ENCODE measurements around the gene PCDHB4. TPM values are rescaled to one million over a fixed set of nuclear protein-coding genes. Genes with fewer than 3 reads are reported as not detected.

PCDHB4 gene
- total RNA-seq = 0.34 TPM in 1 of 2 replicates, not detected in the other

GRCh38 chr5:141121563-141121962, at the start of gene PCDHB4:
PCDHB4 (plus strand) TSS chr5:141121818; CDS start chr5:141121999, 181 bp downstream.

GRCh38 chr5:141094481-141095262, 26.9 kb upstream of the PCDHB4 start, which contains the start of gene PCDHB2:
PCDHB2 (plus strand) TSS chr5:141094615; CDS start chr5:141094791, 176 bp downstream.

DNA sequence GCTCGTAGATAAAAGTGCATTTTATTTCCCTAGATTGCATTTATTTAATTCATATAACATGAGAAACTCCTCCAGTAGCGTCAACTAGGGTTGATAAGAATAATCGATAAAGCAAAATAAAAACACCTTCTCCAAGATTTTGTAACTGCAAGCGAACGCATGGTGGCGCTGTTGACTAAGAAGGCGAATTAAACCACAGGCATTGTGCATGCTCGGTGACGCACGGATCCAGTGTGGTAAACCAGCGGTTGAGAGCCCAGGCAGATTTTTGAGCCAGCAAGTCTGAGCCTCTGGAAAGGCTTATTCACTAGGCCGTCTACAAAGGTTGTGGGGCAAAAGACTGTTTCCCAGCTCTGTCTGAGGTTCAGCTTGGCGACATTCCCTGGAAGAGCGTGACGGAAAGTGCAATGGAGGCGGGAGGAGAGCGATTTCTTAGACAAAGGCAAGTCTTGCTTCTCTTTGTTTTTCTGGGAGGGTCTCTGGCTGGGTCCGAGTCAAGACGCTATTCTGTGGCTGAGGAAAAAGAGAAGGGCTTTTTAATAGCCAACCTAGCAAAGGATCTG, 21.3 kb upstream of the PCDHB4 start, which contains the start of gene PCDHB3:
PCDHB3 (plus strand) TSS at position 231 of the 563 bp plus-strand sequence; CDS start at position 408, 177 bp downstream.

DNA sequence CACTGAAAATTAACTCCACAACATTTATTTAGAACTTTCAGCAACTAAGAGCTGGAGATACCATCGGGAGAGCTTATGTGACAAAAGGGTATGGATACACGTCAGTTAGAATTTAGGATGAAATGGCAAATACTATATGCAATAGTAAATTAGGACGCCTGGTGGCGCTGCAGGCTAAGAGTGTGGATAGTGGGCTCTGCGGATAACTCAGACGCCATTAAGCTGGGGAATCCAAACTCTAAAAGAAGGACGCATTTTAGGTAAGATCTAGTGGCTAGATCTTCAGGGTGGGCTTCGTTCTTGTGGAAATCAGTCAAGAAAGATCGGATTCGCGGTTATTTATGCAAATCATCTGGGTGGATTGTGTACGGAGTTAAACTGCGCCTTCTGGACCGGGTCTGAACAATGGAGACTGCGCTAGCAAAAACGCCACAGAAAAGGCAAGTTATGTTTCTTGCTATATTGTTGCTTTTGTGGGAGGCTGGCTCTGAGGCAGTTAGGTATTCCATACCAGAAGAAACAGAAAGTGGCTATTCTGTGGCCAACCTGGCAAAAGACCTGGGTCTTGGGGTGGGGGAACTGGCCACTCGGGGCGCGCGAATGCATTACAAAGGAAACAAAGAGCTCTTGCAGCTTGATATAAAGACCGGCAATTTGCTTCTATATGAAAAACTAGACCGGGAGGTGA, 13.6 kb downstream of the PCDHB4 start, which contains the start of gene PCDHB5:
PCDHB5 (plus strand) TSS at position 177 of the 688 bp plus-strand sequence; CDS start at position 406, 229 bp downstream.

DNA sequence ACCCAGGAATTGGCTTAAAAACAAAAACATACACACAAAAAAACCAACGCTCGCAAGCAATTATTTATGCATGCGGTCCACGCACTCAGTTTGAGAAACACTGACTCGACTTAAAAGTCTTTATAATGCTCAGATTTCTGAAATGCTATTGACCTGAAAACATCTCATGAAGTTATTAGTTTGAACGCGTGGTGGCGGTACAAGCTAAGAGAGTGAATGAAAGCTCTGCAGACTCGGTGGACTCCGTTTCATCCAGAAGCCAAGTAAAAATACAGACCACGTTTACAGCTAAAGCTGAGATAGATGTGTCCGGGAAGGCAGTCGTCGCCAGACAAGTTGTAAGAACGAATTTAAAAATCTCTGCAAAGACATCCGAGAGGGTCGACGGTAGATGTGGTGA, 28.2 kb downstream of the PCDHB4 start, which contains the start of gene PCDHB6:
PCDHB6 (plus strand) TSS at position 246 of the 400 bp plus-strand sequence. CDS start 201 bp downstream, outside the sequence.

DNA sequence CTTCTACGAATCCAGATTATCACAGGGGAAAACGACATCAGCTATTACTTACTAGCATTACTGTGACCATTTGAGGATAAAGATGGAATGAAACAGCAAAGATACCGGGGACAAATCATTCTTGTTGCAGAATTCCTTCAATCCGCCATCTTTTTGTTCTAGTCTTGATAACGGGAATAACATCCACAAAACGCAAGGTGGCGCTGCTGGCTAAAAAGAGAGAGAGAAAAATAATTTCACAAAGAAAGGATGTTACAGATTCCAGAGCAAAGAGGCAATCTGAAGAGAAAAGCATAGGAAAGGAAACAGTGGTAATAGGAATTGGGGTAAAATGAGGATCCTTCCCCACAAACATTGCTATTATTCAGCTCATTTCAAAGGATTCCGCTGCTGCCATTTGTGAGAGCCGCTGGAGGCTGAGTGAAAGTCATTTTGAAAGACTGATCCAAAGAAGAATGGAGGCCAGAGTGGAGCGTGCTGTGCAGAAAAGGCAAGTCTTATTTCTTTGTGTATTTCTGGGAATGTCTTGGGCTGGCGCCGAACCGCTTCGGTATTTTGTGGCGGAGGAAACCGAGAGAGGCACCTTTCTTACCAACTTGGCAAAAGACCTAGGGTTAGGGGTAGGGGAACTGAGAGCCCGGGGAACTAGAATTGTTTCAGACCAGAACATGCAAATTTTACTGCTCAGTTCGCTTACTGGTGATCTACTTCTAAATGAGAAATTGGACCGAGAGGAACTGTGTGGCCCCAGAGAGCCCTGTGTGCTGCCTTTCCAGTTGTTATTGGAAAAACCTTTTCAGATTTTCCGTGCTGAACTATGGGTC, 51.0 kb downstream of the PCDHB4 start, which contains the start of gene PCDHB7:
PCDHB7 (plus strand) TSS at position 264 of the 824 bp plus-strand sequence; CDS start at position 456, 192 bp downstream.

Other genes starting within 250 kb of the PCDHB4 start
- not detected in 2 replicates for gene PCDHA12, start 246.5 kb upstream of the PCDHB4 start, total RNA-seq
- gene PCDHA13, start 239.7 kb upstream of the PCDHB4 start, total RNA-seq = not detected in 2 replicates
- gene PCDHAC1, start 195.5 kb upstream of the PCDHB4 start, total RNA-seq = 0.16 and 0.61 TPM in 2 replicates
- 1.1 and 1.3 TPM in 2 replicates for gene PCDHAC2, start 155.3 kb upstream of the PCDHB4 start, total RNA-seq
- gene PCDHB1, start 70.4 kb upstream of the PCDHB4 start, total RNA-seq = not detected in 2 replicates
- 0.08 and 0.62 TPM in 2 replicates for gene PCDHB2, start 27.2 kb upstream of the PCDHB4 start, total RNA-seq
- under 0.01 TPM in 1 of 2 replicates, not detected in the other for gene PCDHB3, start 21.3 kb upstream of the PCDHB4 start, total RNA-seq
- gene PCDHB5, start 13.4 kb downstream of the PCDHB4 start, total RNA-seq = not detected in 2 replicates
- gene PCDHB6, start 28.2 kb downstream of the PCDHB4 start, total RNA-seq = not detected in 2 replicates
- gene PCDHB7, start 50.8 kb downstream of the PCDHB4 start, total RNA-seq = not detected in 2 replicates
- not detected in 2 replicates for gene PCDHB8, start 56.0 kb downstream of the PCDHB4 start, total RNA-seq
- gene PCDHB16, start 60.6 kb downstream of the PCDHB4 start, total RNA-seq = 0.16 TPM in 1 of 2 replicates, not detected in the other
- 0.08 TPM in 1 of 2 replicates, not detected in the other for gene PCDHB9, start 65.3 kb downstream of the PCDHB4 start, total RNA-seq
- gene PCDHB10, start 70.5 kb downstream of the PCDHB4 start, total RNA-seq = under 0.01 and 0.04 TPM in 2 replicates
- not detected in 2 replicates for gene PCDHB11, start 77.8 kb downstream of the PCDHB4 start, total RNA-seq
- not detected in 2 replicates for gene PCDHB12, start 86.9 kb downstream of the PCDHB4 start, total RNA-seq
- gene PCDHB13, start 92.1 kb downstream of the PCDHB4 start, total RNA-seq = not detected in 2 replicates
- gene PCDHB14, start 101.5 kb downstream of the PCDHB4 start, total RNA-seq = 0.04 TPM in 1 of 2 replicates, not detected in the other
- 0.04 and 0.08 TPM in 2 replicates for gene PCDHB15, start 123.6 kb downstream of the PCDHB4 start, total RNA-seq
- gene SLC25A2, start 182.2 kb downstream of the PCDHB4 start, total RNA-seq = not detected in 2 replicates
- gene TAF7, start 199.0 kb downstream of the PCDHB4 start, total RNA-seq = 28.9 and 35.5 TPM in 2 replicates
- gene PCDHGA1, start 208.7 kb downstream of the PCDHB4 start, total RNA-seq = not detected in 2 replicates
- gene PCDHGA2, start 216.9 kb downstream of the PCDHB4 start, total RNA-seq = 0.04 and 0.55 TPM in 2 replicates
- gene PCDHGA3, start 222.0 kb downstream of the PCDHB4 start, total RNA-seq = 0.04 and 0.08 TPM in 2 replicates
- 0.23 and 0.38 TPM in 2 replicates for gene PCDHGB1, start 228.3 kb downstream of the PCDHB4 start, total RNA-seq
- gene PCDHGA4, start 233.2 kb downstream of the PCDHB4 start, total RNA-seq = 0.08 and 0.15 TPM in 2 replicates
- gene PCDHGB2, start 238.2 kb downstream of the PCDHB4 start, total RNA-seq = 0.08 and 0.23 TPM in 2 replicates
- gene PCDHGA5, start 242.3 kb downstream of the PCDHB4 start, total RNA-seq = under 0.01 TPM in 1 of 2 replicates, not detected in the other
- gene PCDHGB3, start 248.4 kb downstream of the PCDHB4 start, total RNA-seq = 0.31 and 0.46 TPM in 2 replicates

Measured in hair follicular keratinocyte (primary cell).